ENCODE results near the gene MED15. TPM values are rescaled to one million over a fixed set of nuclear protein-coding genes. Genes with fewer than 3 reads are reported as not detected.

MED15 gene
- total RNA-seq, 4 donors from 2014 or later = 33.6 to 65.1 (median 36.1) TPM

GRCh38 chr22:20604776-20605221 lies 97.4 kb downstream of the MED15 start:
- H3K4me3 ChIP-seq (replicated peaks in 1 of 3) = no peak overlapping the region
- no peaks in the 10 kb centered on the region for H3K27me3 ChIP-seq
- no peaks in the 10 kb centered on the region for H3K36me3 ChIP-seq
- H3K9me3 ChIP-seq = no peaks in the 10 kb centered on the region
- H3K27ac ChIP-seq = no peak overlapping the region
- intact Hi-C loops (cut with DNase I) = loop anchor here (2.0 kb wide), 1 partner anchor 94 kb away; no protein-coding TSS in a partner anchor
- DNase-seq = no peak
- TF ChIP-seq POLR2A (IDR thresholded peaks at IDR 0.05) (no peak), CTCF (IDR thresholded peaks at IDR 0.05) (no peak)
- peaks cover 9 to 20% of the 10 kb centered on the region in 2 donors for H3K4me1 ChIP-seq
- 87 to 88% methylated on average over 17 of the region's 18 CpGs for WGBS, 2 donors

GRCh38 chr22:20605328-20605727 lies 97.9 kb downstream of the MED15 start:
- TF ChIP-seq CTCF (IDR thresholded peaks at IDR 0.05) (no peak), POLR2A (IDR thresholded peaks at IDR 0.05) (no peak)
- Histone ChIP-seq H3K9me3 (no peaks in the 10 kb centered on the region), H3K36me3 (no peaks in the 10 kb centered on the region), H3K27me3 (no peaks in the 10 kb centered on the region), H3K4me3 (replicated peaks in 1 of 3) (no peak overlapping the region), H3K27ac (peak overlapping the region in 1 of 3 donors; percentile 1), H3K4me1 (peaks cover 11 to 23% of the 10 kb centered on the region in 2 donors)
- intact Hi-C loops (cut with DNase I) = loop anchor here (2.0 kb wide), 1 partner anchor 93 kb away; no protein-coding TSS in a partner anchor
- 88% methylated on average over 2 of the region's 6 CpGs; no CpG with 5 or more reads in 1 of the 2 donors for WGBS, 2 donors
- no peak for DNase-seq

- no peak for TF ChIP-seq POLR2A (IDR thresholded peaks at IDR 0.05)
- TF ChIP-seq CTCF (IDR thresholded peaks at IDR 0.05) = peak; percentile 38 to 98 (median 92)
- H3K27me3 ChIP-seq = no peaks in the 10 kb centered on the region
- no peaks in the 10 kb centered on the region for H3K36me3 ChIP-seq
- no peaks in the 10 kb centered on the region for H3K9me3 ChIP-seq
- H3K4me3 ChIP-seq (replicated peaks in 1 of 3) = no peak overlapping the region
- peaks cover 16 to 24% of the 10 kb centered on the region in 2 donors for H3K4me1 ChIP-seq
- intact Hi-C loops (cut with DNase I) = no loop called here
- H3K27ac ChIP-seq = peak overlapping the region; percentile 1 to 56 (median 36)
- WGBS, 2 donors = 10 to 26% methylated on average over 4 to 8 of the region's 13 CpGs
- DNase-seq = peak; percentile 96 to 97
Measured at GRCh38 chr22:20606041-20606783, 98.8 kb downstream of the MED15 start.

GRCh38 chr22:20606784-20607128 lies 99.3 kb downstream of the MED15 start:
- no peak overlapping the region for H3K4me3 ChIP-seq (replicated peaks in 1 of 3)
- WGBS, 2 donors = 73 to 88% methylated on average over 5 to 7 of the region's 9 CpGs

More at GRCh38 chr22:20606784-20607128, 99.3 kb downstream of the MED15 start:
- H3K27me3 ChIP-seq = no peaks in the 10 kb centered on the region
- peaks cover 16 to 26% of the 10 kb centered on the region in 2 donors for H3K4me1 ChIP-seq
- TF ChIP-seq POLR2A (IDR thresholded peaks at IDR 0.05) = no peak
- TF ChIP-seq CTCF (IDR thresholded peaks at IDR 0.05) = no peak
- no peaks in the 10 kb centered on the region for H3K36me3 ChIP-seq
- intact Hi-C loops (cut with DNase I) = no loop called here
- no peak for DNase-seq
- H3K9me3 ChIP-seq = no peaks in the 10 kb centered on the region
- peak overlapping the region; percentile 1 to 56 (median 36) for H3K27ac ChIP-seq
